ENCODE results near the gene RPL34.

- TF ChIP-seq, protein P1, sequence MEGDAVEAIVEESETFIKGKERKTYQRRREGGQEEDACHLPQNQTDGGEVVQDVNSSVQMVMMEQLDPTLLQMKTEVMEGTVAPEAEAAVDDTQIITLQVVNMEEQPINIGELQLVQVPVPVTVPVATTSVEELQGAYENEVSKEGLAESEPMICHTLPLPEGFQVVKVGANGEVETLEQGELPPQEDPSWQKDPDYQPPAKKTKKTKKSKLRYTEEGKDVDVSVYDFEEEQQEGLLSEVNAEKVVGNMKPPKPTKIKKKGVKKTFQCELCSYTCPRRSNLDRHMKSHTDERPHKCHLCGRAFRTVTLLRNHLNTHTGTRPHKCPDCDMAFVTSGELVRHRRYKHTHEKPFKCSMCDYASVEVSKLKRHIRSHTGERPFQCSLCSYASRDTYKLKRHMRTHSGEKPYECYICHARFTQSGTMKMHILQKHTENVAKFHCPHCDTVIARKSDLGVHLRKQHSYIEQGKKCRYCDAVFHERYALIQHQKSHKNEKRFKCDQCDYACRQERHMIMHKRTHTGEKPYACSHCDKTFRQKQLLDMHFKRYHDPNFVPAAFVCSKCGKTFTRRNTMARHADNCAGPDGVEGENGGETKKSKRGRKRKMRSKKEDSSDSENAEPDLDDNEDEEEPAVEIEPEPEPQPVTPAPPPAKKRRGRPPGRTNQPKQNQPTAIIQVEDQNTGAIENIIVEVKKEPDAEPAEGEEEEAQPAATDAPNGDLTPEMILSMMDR (IDR thresholded peaks at IDR 0.05; ENCODE audit: low read depth, low read length, poor library complexity, severe bottlenecking): no peak
- TF ChIP-seq EZH2phosphoT487 (IDR thresholded peaks at IDR 0.05; ENCODE audit: borderline replicate concordance, low read length): no peak
These were observed 24.0 kb upstream of the RPL34 start for GRCh38 chr4:108596344-108596743.
